HG02571 (cell line): ENCODE measurements around the gene MANSC4.
"Not testable (repeated sequence)": the region's sequence is repeated elsewhere in the genome, so short reads cannot be mapped to it uniquely, and the experiment has no call there.

Experiments used
- ATAC-seq: cut with Tn5 transposase; IDR thresholded peaks from one replicate; pipeline ENCODE4 v1.9.1; 2021; ENCODE audit warnings: mild to moderate bottlenecking, moderate library complexity; ENCODE audit not compliant: unreplicated experiment

The MANSC4 gene

GRCh38 chr12:27756670-27757195 lies 23.3 kb downstream of the MANSC4 start:
- ATAC-seq = no peak

DNA sequence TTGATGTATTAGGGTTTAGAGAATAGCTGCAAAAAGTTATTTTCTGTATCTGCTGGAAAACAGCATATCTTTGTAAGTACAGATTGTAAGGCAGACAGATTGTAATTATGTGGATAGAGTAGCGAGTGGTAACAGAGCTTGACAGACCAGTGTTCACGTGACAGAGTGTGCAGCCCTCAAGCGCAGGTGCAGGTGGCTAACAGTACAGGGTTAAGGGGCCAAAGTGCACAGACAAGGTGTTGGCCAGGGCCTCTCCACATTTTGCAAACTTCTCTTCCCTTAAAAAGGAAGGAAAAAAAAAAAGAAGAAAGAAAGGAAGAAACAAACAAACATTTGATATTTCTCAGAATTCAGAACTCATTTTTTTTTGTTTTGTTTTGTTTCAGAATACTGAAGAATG lies 25.2 kb downstream of the MANSC4 start:
- no peak for ATAC-seq

DNA sequence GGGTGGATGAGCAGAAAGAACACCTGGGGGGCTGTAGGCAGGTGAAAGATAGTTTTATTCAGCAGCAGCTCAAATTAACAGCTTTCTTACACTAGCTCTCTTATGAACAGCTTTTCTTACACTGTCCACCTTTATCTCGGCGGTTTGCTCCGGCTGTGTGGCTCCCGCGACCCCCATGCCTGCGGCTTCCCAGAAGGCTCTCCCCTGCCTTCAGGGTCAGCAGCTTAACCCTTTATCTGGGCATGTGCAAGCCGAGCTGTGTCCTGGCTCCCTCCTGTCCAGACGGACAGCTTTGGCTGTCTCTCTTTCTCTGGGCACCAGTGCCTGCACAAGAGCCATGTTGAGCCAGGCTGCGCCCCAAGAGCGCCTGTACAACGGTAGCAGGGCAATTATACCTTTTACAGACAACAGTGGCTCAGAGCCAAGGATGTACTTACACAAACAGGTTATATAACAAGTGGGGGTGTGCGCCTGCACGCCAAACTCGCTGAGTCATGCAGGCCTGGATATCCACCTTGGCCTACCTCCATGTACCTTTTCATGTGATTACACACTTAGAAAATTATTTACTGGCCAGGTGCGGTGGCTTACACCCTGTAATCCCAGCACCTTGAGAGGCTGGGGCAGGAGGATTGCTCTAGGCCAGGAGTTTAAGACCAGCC lies 28.5 kb downstream of the MANSC4 start:
- ATAC-seq = no peak

GRCh38 chr12:27747111-27747820 lies 32.8 kb downstream of the MANSC4 start:
- ATAC-seq = no peak

DNA sequence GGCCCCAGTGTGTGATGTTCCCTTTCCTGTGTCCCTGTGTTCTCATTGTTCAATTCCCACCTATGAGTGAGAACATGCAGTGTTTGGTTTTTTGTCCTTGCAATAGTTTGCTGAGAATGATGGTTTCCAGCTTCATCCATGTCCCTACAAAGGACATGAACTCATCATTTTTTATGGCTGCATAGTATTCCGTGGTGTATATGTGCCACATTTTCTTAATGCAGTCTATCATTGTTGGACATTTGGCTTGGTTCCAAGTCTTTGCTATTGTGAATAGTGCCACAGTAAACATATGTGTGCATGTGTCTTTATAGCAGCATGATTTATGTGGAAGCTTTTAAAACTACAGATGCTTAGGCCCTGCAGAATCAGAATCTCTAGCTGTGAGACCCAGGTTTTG lies 34.3 kb downstream of the MANSC4 start:
- ATAC-seq = not testable (repeated sequence)

- no peak for ATAC-seq
These were observed 36.4 kb downstream of the MANSC4 start for GRCh38 chr12:27743601-27744000.

DNA sequence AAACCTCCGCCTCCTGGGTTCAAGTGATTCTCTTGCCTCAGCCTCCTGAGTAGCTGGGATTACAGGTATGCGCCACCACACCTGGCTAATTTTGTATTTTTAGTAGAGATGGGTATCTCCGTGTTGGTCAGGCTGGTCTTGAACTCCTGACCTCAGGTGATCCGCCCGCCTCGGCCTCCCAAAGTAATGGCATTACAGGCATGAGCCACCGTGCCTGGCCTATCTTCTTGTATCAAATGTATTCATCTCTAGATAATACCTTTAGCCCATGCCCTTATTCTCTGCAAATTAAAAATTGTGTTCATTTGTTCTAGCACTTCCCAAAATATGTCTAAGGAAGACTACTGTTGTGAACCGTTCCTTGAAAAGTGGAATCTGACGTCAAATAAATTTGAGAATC lies 45.7 kb downstream of the MANSC4 start:
- ATAC-seq = not testable (repeated sequence)

GRCh38 chr12:27733791-27734190 lies 46.2 kb downstream of the MANSC4 start:
- no peak for ATAC-seq

DNA sequence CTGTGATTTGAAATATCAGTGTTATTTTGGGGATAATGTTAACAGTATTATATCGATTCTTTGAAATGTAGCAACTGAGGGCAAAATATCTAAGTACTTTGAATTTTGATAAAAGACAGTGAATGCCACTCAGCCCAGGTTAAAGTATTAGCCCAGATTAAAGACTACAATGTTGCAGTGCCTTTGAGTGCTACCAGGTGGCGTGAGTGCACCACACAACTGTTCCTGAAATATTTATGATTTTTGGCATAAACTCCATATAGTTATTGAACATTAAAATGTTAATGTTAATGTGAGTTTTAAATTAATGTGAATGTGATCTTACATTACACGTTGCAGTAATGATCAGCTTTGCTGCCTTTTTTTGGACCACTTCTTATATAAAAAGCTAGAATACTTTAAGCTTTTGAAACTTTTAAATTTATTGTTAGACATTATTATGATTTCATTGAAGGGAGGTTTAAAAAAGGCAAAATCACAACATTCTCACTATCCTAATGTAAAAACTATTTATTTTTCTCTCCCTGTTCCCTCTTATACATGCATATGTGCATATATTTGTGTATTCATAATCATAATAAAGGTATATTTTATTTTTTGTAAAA lies 46.9 kb downstream of the MANSC4 start:
- no peak for ATAC-seq

DNA sequence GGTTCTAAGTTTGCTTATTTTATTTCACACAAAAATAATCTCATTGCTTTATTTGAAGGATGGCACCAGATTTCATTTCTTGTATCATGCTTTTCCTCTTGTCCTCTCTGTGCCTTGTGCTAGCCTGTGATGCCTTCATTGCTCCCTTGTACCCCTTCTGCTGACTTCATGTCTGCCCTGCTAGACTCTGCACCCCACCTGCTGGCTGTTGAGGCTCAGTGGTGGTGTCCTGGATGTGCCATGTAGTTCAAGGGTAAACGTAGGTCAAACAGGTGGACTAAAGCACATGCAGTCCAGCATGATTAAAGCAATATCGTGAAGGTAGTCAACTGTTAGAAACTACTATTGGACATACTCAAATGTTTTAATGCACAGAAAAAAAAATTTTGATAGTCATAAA lies 47.8 kb downstream of the MANSC4 start:
- ATAC-seq = no peak

DNA sequence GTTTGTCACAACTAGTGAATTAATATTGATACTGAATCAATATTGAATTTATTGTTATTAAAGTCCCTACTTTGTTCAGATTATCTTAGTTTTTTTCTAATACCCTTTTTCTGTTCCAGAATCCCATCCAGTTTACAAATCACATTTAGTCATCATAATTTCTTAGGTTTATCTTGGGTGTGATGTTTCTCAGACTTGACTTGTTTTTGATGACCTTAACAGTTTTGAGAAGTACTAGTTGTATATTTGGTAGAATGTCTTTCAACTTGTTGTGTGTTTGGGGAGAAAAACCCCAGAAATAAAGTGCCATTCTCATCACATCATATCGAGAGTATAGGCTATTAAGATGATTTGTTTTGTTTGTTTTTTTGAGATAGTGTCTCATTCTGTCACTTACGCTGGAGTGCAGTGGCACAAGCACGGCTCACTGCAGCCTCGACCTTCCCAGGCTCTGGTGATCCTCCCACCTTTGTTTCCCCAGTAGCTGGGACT lies 49.9 kb downstream of the MANSC4 start:
- ATAC-seq = no peak

DNA sequence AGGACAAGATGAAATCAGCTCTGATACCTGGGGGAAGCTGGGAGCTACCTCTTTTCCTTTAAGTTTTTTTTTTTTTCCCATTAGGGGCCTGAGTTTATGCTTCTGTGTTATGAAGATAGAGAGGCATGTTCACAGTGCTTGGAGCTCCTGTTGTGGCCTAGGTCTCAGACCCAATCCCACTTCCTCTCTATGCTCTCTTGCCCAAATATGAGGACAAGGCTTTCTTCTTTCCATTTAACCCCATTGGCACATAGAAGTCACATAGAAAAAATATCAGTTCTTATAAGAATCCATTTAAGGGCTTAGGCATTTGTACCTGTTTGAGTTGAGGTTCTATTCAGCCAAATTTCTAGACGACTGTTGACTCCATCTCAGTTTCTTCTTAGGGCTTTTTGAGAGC lies 56.8 kb downstream of the MANSC4 start:
- no peak for ATAC-seq
